HEK293 (cell line): Measurements from ENCODE around the gene PARD3.

ENCODE experiments used
- CTCF ChIA-PET: fragments of 350-600 bp; formaldehyde crosslinking; extraction: SDS; loops from one replicate; lab custom pipeline; 2021; ENCODE audit warnings: antibody characterized with exemption; lab: Yijun Ruan, JAX
- POLR2A ChIA-PET: fragments of 300-600 bp; formaldehyde crosslinking; extraction: SDS; loops from one replicate; lab custom pipeline; 2020; ENCODE audit warnings: antibody characterized with exemption, inconsistent platforms; lab: Yijun Ruan, JAX
- H3K27ac ChIP-seq: fragments of 200-500 bp; sonication (Bioruptor generic); 2 replicates; pipeline ENCODE4 v1.5.1; 2014; ENCODE audit warnings: low read depth, low read length, control low read depth, inconsistent platforms; ENCODE audit errors: extremely low read depth
- H3K36me3 ChIP-seq, 2 experiments: fragments of 200-500 bp in 1 of 2; sonication (Bioruptor generic) in 1 of 2; 1 replicate in 1 of 2; 2 replicates in 1 of 2; pipeline ENCODE4 v1.5.1; 2014 to 2017; ENCODE audit warnings: inconsistent platforms in 2 of 2, low read length in 2 of 2; ENCODE audit not compliant: control insufficient read depth in 2 of 2, insufficient read depth in 1 of 2
- H3K4me1 ChIP-seq: fragments of 200-500 bp; sonication (Bioruptor generic); 2 replicates; pipeline ENCODE4 v1.5.1; 2014; ENCODE audit warnings: mild to moderate bottlenecking, low read length, inconsistent platforms; ENCODE audit not compliant: control insufficient read depth, insufficient read depth
- H3K4me3 ChIP-seq: 2 replicates; pipeline ENCODE4 v1.5.1; 2011; ENCODE audit warnings: low read depth, mild to moderate bottlenecking, control low read depth, low read length, moderate library complexity
- H3K9me3 ChIP-seq: fragments of 200-500 bp; sonication (Bioruptor generic); 2 replicates; pipeline ENCODE4 v1.5.1; 2014; ENCODE audit warnings: low read depth, low read length, inconsistent platforms; ENCODE audit not compliant: control insufficient read depth, insufficient read depth
- BCL6B ChIP-seq: fragments of 450-650 bp; formaldehyde crosslinking; IDR thresholded peaks from 2 replicates; pipeline ENCODE4 v1.5.1; 2017; ENCODE audit warnings: missing biosample characterization, missing genetic modification characterization
- GLI4 ChIP-seq: fragments of 450-650 bp; formaldehyde crosslinking; IDR thresholded peaks from 2 replicates; pipeline ENCODE4 v1.5.1; 2016; ENCODE audit warnings: missing biosample characterization, missing genetic modification characterization
- HOXA7 ChIP-seq: sonication (generic); formaldehyde crosslinking; IDR thresholded peaks from 2 replicates; pipeline ENCODE4 v1.8.1; 2022; ENCODE audit warnings: missing genetic modification reagents, borderline replicate concordance
- MEIS1 ChIP-seq: sonication (generic); formaldehyde crosslinking; IDR thresholded peaks from 2 replicates; pipeline ENCODE4 v1.8.1; 2022; ENCODE audit warnings: missing genetic modification reagents, mild to moderate bottlenecking, borderline replicate concordance
- ZEB2 ChIP-seq: fragments of 450-650 bp; formaldehyde crosslinking; IDR thresholded peaks from 2 replicates; pipeline ENCODE4 v1.5.1; 2016; ENCODE audit warnings: missing biosample characterization, missing genetic modification characterization
- ZFP3 ChIP-seq: fragments of 450-650 bp; formaldehyde crosslinking; IDR thresholded peaks from 2 replicates; pipeline ENCODE4 v1.5.1; 2016; ENCODE audit warnings: low read depth, missing biosample characterization, missing genetic modification characterization
- ZNF140 ChIP-seq: fragments of 450-650 bp; formaldehyde crosslinking; IDR thresholded peaks from 2 replicates; pipeline ENCODE4 v1.5.1; 2016; ENCODE audit warnings: missing biosample characterization, missing genetic modification characterization
- ZNF211 ChIP-seq: fragments of 450-650 bp; formaldehyde crosslinking; IDR thresholded peaks from 2 replicates; pipeline ENCODE4 v1.5.1; 2016; ENCODE audit warnings: low read depth, missing biosample characterization, missing genetic modification characterization
- ZNF214 ChIP-seq: fragments of 450-650 bp; formaldehyde crosslinking; IDR thresholded peaks from 2 replicates; pipeline ENCODE4 v1.5.1; 2017; ENCODE audit warnings: missing biosample characterization, mild to moderate bottlenecking, missing genetic modification characterization, borderline replicate concordance
- ZNF23 ChIP-seq: fragments of 450-650 bp; formaldehyde crosslinking; IDR thresholded peaks from 2 replicates; pipeline ENCODE4 v1.5.1; 2016; ENCODE audit warnings: missing biosample characterization, missing genetic modification characterization, borderline replicate concordance
- ZNF266 ChIP-seq: fragments of 450-650 bp; formaldehyde crosslinking; IDR thresholded peaks from 2 replicates; pipeline ENCODE4 v1.5.1; 2016; ENCODE audit warnings: missing biosample characterization, missing genetic modification characterization, low read depth
- ZNF280C ChIP-seq: fragments of 450-650 bp; formaldehyde crosslinking; IDR thresholded peaks from 2 replicates; pipeline ENCODE4 v1.5.1; 2016; ENCODE audit warnings: missing biosample characterization, missing genetic modification characterization
- ZNF302 ChIP-seq: fragments of 450-650 bp; formaldehyde crosslinking; IDR thresholded peaks from 2 replicates; pipeline ENCODE4 v1.5.1; 2016; ENCODE audit warnings: missing biosample characterization, missing genetic modification characterization, low read depth
- ZNF324 ChIP-seq: fragments of 450-650 bp; formaldehyde crosslinking; IDR thresholded peaks from 2 replicates; pipeline ENCODE4 v1.5.1; 2016; ENCODE audit warnings: missing biosample characterization, missing genetic modification characterization
- ZNF354C ChIP-seq: fragments of 450-650 bp; formaldehyde crosslinking; IDR thresholded peaks from 2 replicates; pipeline ENCODE4 v1.5.1; 2016; ENCODE audit warnings: missing biosample characterization, missing genetic modification characterization, low read depth, borderline replicate concordance
- ZNF394 ChIP-seq: fragments of 450-650 bp; formaldehyde crosslinking; IDR thresholded peaks from 2 replicates; pipeline ENCODE4 v1.5.1; 2016; ENCODE audit warnings: missing biosample characterization, missing genetic modification characterization, mild to moderate bottlenecking, moderate library complexity, borderline replicate concordance
- ZNF426 ChIP-seq: fragments of 450-650 bp; formaldehyde crosslinking; IDR thresholded peaks from 2 replicates; pipeline ENCODE4 v1.5.1; 2017; ENCODE audit warnings: missing biosample characterization, missing genetic modification characterization, mild to moderate bottlenecking, inconsistent platforms, moderate library complexity
- ZNF514 ChIP-seq: fragments of 450-650 bp; formaldehyde crosslinking; IDR thresholded peaks from 2 replicates; pipeline ENCODE4 v1.5.1; 2016; ENCODE audit warnings: missing biosample characterization, missing genetic modification characterization
- ZNF544 ChIP-seq: fragments of 450-650 bp; formaldehyde crosslinking; IDR thresholded peaks from 2 replicates; pipeline ENCODE4 v1.5.0; 2017; ENCODE audit warnings: missing biosample characterization, missing genetic modification characterization
- ZNF558 ChIP-seq: fragments of 450-650 bp; formaldehyde crosslinking; IDR thresholded peaks from 2 replicates; pipeline ENCODE4 v1.5.1; 2016; ENCODE audit warnings: missing biosample characterization, missing genetic modification characterization
- ZNF600 ChIP-seq: fragments of 450-650 bp; formaldehyde crosslinking; IDR thresholded peaks from 2 replicates; pipeline ENCODE4 v1.5.1; 2016; ENCODE audit warnings: missing biosample characterization, missing genetic modification characterization
- ZNF610 ChIP-seq: fragments of 450-650 bp; formaldehyde crosslinking; IDR thresholded peaks from 2 replicates; pipeline ENCODE4 v1.5.1; 2016; ENCODE audit warnings: missing biosample characterization, missing genetic modification characterization, borderline replicate concordance
- ZNF658 ChIP-seq: fragments of 450-650 bp; formaldehyde crosslinking; IDR thresholded peaks from 2 replicates; pipeline ENCODE4; 2016; ENCODE audit warnings: missing biosample characterization, missing genetic modification characterization
- ZNF830 ChIP-seq: fragments of 450-650 bp; IDR thresholded peaks from 2 replicates; pipeline ENCODE4 v1.5.0; 2018; ENCODE audit warnings: missing biosample characterization, missing genetic modification characterization, low read depth, mild to moderate bottlenecking, moderate library complexity
- ZSCAN16 ChIP-seq: fragments of 450-650 bp; formaldehyde crosslinking; IDR thresholded peaks from 2 replicates; pipeline ENCODE4 v1.5.1; 2016; ENCODE audit warnings: missing biosample characterization, missing genetic modification characterization
- ZSCAN18 ChIP-seq: fragments of 450-650 bp; formaldehyde crosslinking; IDR thresholded peaks from 2 replicates; pipeline ENCODE4 v1.5.1; 2016; ENCODE audit warnings: missing biosample characterization, missing genetic modification characterization
- TF ChIP-seq, protein P1 (sequence below): fragments of 450-650 bp; formaldehyde crosslinking; IDR thresholded peaks from 2 replicates; pipeline ENCODE4 v1.5.1; 2017; ENCODE audit warnings: missing biosample characterization, missing genetic modification characterization
- TF ChIP-seq, protein P2 (sequence below): fragments of 450-650 bp; formaldehyde crosslinking; IDR thresholded peaks from 2 replicates; pipeline ENCODE4 v1.5.1; 2016; ENCODE audit warnings: missing biosample characterization, missing genetic modification characterization

The PARD3 gene

DNA sequence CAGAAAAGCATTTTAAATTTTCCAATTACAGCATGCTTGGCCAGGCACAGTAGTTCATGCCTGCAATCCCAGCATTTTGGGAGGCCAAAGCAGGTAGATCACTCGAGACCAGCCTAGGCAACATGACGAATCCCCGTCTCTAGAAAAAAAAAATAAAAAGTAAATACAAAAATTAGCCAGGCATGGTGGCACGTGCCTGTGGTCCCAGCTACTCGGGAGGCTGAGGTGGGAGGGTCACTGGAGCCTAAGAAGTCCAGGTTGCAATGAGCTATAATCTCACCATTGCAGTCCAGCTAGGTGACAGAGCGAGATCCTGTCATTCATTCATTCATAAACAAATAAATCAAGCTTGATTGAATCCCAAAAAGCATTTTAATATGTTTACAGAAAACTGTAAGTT lies 234.9 kb downstream of the PARD3 start:
- Histone ChIP-seq H3K27ac (no peak overlapping the region), H3K9me3 (no peaks in the 10 kb centered on the region), H3K36me3 (no peaks in the 10 kb centered on the region), H3K4me1 (peaks cover 2% of the 10 kb centered on the region), H3K4me3 (no peak overlapping the region)
- CTCF ChIA-PET, result no interaction called here
- POLR2A ChIA-PET, result no interaction called here
- TF ChIP-seq ZNF558 (no peak), ZNF394 (tag by site-specific recombination) (no peak), ZNF658 (tag by site-specific recombination) (no peak), ZNF514 (tag by site-specific recombination) (no peak), ZEB2 (tag by site-specific recombination) (no peak), ZNF266 (tag by site-specific recombination) (no peak), ZSCAN18 (no peak), ZNF354C (tag by site-specific recombination) (no peak), ZNF214 (no peak), BCL6B (tag by site-specific recombination) (no peak), ZFP3 (no peak)
- TF ChIP-seq, protein P1, sequence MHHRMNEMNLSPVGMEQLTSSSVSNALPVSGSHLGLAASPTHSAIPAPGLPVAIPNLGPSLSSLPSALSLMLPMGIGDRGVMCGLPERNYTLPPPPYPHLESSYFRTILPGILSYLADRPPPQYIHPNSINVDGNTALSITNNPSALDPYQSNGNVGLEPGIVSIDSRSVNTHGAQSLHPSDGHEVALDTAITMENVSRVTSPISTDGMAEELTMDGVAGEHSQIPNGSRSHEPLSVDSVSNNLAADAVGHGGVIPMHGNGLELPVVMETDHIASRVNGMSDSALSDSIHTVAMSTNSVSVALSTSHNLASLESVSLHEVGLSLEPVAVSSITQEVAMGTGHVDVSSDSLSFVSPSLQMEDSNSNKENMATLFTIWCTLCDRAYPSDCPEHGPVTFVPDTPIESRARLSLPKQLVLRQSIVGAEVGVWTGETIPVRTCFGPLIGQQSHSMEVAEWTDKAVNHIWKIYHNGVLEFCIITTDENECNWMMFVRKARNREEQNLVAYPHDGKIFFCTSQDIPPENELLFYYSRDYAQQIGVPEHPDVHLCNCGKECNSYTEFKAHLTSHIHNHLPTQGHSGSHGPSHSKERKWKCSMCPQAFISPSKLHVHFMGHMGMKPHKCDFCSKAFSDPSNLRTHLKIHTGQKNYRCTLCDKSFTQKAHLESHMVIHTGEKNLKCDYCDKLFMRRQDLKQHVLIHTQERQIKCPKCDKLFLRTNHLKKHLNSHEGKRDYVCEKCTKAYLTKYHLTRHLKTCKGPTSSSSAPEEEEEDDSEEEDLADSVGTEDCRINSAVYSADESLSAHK (tag by site-specific recombination), result no peak
- TF ChIP-seq, protein P2, sequence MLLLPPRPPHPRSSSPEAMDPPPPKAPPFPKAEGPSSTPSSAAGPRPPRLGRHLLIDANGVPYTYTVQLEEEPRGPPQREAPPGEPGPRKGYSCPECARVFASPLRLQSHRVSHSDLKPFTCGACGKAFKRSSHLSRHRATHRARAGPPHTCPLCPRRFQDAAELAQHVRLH (tag by site-specific recombination), result no peak

GRCh38 chr10:34578468-34578867 lies 236.6 kb downstream of the PARD3 start:
- Histone ChIP-seq H3K27ac (no peak overlapping the region), H3K4me1 (peaks cover 2% of the 10 kb centered on the region), H3K36me3 (no peaks in the 10 kb centered on the region), H3K4me3 (no peak overlapping the region), H3K9me3 (no peaks in the 10 kb centered on the region)
- ChIA-PET CTCF (no interaction called here), POLR2A (no interaction called here)
- TF ChIP-seq ZNF302 (tag by site-specific recombination), result no peak
- no peak for TF ChIP-seq ZNF426 (tag by site-specific recombination)
- no peak for TF ChIP-seq GLI4 (tag by site-specific recombination)
- TF ChIP-seq HOXA7 (CRISPR knock-in tag), result no peak
- TF ChIP-seq ZNF610 (tag by site-specific recombination), result no peak
- no peak for TF ChIP-seq ZNF830 (tag by site-specific recombination)
- TF ChIP-seq ZNF600 (tag by site-specific recombination), result no peak
- TF ChIP-seq ZNF211, result no peak
- no peak for TF ChIP-seq ZSCAN16 (tag by site-specific recombination)
- TF ChIP-seq ZNF23 (tag by site-specific recombination), result no peak
- TF ChIP-seq MEIS1 (CRISPR knock-in tag), result no peak
- TF ChIP-seq ZNF280C (tag by site-specific recombination), result no peak
- no peak for TF ChIP-seq ZNF544 (tag by site-specific recombination)
- TF ChIP-seq ZNF140 (tag by site-specific recombination), result no peak
- TF ChIP-seq ZNF324 (tag by site-specific recombination), result no peak
